Panc1 (cell line): ENCODE results near the gene DAPK2. TPM values are rescaled to one million over a fixed set of nuclear protein-coding genes. Genes with fewer than 3 reads are reported as not detected.

Source experiments
- ATAC-seq: fragments of 200-7000 bp; cut with Tn5 transposase; 2 replicates; pipeline ENCODE4 v1.9.1; 2020; ENCODE audit warnings: mild to moderate bottlenecking, moderate library complexity
- BruUV-seq: library from RNA; stranded (reverse); fragments of 400-500 nt; replicated peaks from 2 replicates; lab custom pipeline; 2021; lab: Mats Ljungman, UMichigan
- CTCF ChIA-PET: fragments of 300-600 bp; sonication (Branson Sonifier 250); formaldehyde crosslinking; loops from one replicate; lab custom pipeline; 2022; ENCODE audit warnings: antibody characterized with exemption; lab: Charles Lee
- POLR2A ChIA-PET: fragments of 300-600 bp; sonication (Branson Sonifier 250); formaldehyde crosslinking; loops from one replicate; lab custom pipeline; 2022; ENCODE audit warnings: antibody characterized with exemption; lab: Charles Lee
- DNase-seq: peaks from one replicate; pipeline ENCODE4 v3.0.0-alpha.2; 2010; ENCODE audit warnings: low read depth, low spot score
- H3K27ac ChIP-seq: 2 replicates; pipeline ENCODE4 v1.5.1; 2011; ENCODE audit warnings: mild to moderate bottlenecking, low read length, inconsistent platforms
- H3K27me3 ChIP-seq: fragments of 200-500 bp; sonication (Bioruptor generic); 2 replicates; pipeline ENCODE4 v1.6.0; 2014; ENCODE audit warnings: low read length, inconsistent platforms; ENCODE audit not compliant: control insufficient read depth, insufficient read depth
- H3K36me3 ChIP-seq: fragments of 200-500 bp; sonication (Bioruptor generic); 2 replicates; pipeline ENCODE4 v1.5.1; 2014; ENCODE audit warnings: inconsistent platforms, mild to moderate bottlenecking, low read length, moderate library complexity; ENCODE audit not compliant: control insufficient read depth, insufficient read depth
- H3K4me1 ChIP-seq: 2 replicates; pipeline ENCODE4 v1.5.1; 2011; ENCODE audit warnings: inconsistent platforms, mild to moderate bottlenecking, low read length, moderate library complexity; ENCODE audit not compliant: control insufficient read depth, insufficient read depth
- H3K4me3 ChIP-seq, 2 experiments: 2 replicates each; pipeline ENCODE4 v1.5.1; 2011 to 2012; ENCODE audit warnings: low read depth in 2 of 2, low read length in 2 of 2, mild to moderate bottlenecking in 2 of 2, inconsistent platforms in 1 of 2, moderate library complexity in 1 of 2
- H3K9me3 ChIP-seq: fragments of 200-500 bp; sonication (Bioruptor generic); 2 replicates; pipeline ENCODE4 v1.5.1; 2014; ENCODE audit warnings: low read depth, mild to moderate bottlenecking, inconsistent platforms, low read length, moderate library complexity; ENCODE audit not compliant: control insufficient read depth, insufficient read depth
- POLR2AphosphoS5 ChIP-seq: IDR thresholded peaks from 2 replicates; pipeline ENCODE4 v1.6.1; 2012; ENCODE audit warnings: mild to moderate bottlenecking, low read depth, low read length, moderate library complexity
- SIN3A ChIP-seq: IDR thresholded peaks from 2 replicates; pipeline ENCODE4 v1.6.1; 2012; ENCODE audit warnings: low read depth, mild to moderate bottlenecking, low read length, moderate library complexity, borderline replicate concordance; ENCODE audit not compliant: insufficient read depth
- TCF7L2 ChIP-seq: IDR thresholded peaks from 2 replicates; pipeline ENCODE4 v1.6.1; 2011; ENCODE audit warnings: mild to moderate bottlenecking, low read depth, low read length, inconsistent platforms
- in situ Hi-C: cut with HindIII; loops from 2 replicates; pipeline ENCODE4 v1.10.0; 2016; ENCODE audit warnings: low sequenced_read_pairs, low pct_unique_long_range_greater_than_20kb
- intact Hi-C: fragments of 100-400 bp; cut with micrococcal nuclease; formaldehyde crosslinking; loops from one replicate; pipeline ENCODE4 v1.10.0; 2022; ENCODE audit not compliant: unreplicated experiment
- total RNA-seq: library from RNA; stranded (reverse); gene quantifications from one replicate; pipeline ENCODE4 v1.2.1, GENCODE V29; 2021; ENCODE audit not compliant: unreplicated experiment
- TF ChIP-seq, protein P1 (sequence below): fragments of 450-650 bp; IDR thresholded peaks from 2 replicates; pipeline ENCODE4 v1.5.1; 2017; ENCODE audit warnings: mild to moderate bottlenecking
- TF ChIP-seq, protein P2 (sequence below), 2 experiments: IDR thresholded peaks; 2 replicates each; pipeline ENCODE4 v1.6.1; 2011 to 2012; ENCODE audit warnings: low read depth in 2 of 2, control low read depth in 1 of 2, low read length in 1 of 2, mild to moderate bottlenecking in 1 of 2, moderate library complexity in 1 of 2; ENCODE audit not compliant: insufficient read depth in 1 of 2

Gene DAPK2
- total RNA-seq, 1 experiment from 2014 or later: 10.2 TPM

DNA sequence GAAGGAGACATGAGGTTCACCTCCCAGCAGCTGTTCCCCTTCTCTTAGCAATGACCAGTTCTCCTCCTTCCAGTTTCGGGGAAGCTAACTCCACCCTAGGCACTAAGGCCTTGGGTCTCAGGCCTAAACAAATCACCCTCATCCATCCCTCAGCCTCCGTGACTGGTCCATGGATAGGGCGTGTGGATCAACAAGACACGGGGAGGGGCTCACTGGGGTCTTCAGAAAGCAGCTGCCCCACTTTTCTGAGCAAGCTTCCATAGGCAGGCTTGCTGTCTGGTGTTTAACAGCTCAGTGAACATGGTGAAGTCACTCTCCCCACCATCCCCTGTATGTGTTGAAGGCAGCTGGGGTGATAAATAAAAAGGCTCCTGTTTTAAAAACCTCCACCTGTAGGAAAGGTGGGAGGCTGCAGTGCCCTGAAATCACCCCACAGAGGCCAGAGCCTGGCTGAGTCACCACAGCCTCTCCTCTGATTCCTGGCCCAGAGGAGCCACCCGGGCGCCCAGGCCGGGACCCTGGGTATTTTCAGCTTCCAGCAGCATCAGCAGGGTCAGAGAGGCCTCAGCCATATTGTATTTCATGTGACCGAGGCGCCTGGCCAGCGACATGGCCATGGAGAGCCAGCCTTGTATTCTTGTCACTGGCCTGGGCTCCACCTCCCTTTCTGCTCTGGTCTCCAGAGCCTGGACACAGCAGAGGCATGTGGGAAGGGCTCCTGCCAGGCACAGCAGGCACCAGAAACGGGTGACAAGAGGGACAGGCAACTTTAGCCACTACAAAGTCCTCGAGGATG is 152.2 kb downstream of the DAPK2 start:
- ATAC-seq: no peak
- peaks cover 9% of the 10 kb centered on the region for H3K4me1 ChIP-seq
- no TSS peak for BruUV-seq
- DNase-seq: no peak
- intact Hi-C loops: loop anchor here (5.0 kb wide), 1 partner anchor 173 kb away; no protein-coding TSS in a partner anchor
- no peaks in the 10 kb centered on the region for H3K36me3 ChIP-seq
- CTCF ChIA-PET: interaction anchor here (0.6 kb wide), 1 partner anchor 15 kb away, joined by 9 read pairs; no protein-coding TSS in a partner anchor
- TF ChIP-seq, protein P1, sequence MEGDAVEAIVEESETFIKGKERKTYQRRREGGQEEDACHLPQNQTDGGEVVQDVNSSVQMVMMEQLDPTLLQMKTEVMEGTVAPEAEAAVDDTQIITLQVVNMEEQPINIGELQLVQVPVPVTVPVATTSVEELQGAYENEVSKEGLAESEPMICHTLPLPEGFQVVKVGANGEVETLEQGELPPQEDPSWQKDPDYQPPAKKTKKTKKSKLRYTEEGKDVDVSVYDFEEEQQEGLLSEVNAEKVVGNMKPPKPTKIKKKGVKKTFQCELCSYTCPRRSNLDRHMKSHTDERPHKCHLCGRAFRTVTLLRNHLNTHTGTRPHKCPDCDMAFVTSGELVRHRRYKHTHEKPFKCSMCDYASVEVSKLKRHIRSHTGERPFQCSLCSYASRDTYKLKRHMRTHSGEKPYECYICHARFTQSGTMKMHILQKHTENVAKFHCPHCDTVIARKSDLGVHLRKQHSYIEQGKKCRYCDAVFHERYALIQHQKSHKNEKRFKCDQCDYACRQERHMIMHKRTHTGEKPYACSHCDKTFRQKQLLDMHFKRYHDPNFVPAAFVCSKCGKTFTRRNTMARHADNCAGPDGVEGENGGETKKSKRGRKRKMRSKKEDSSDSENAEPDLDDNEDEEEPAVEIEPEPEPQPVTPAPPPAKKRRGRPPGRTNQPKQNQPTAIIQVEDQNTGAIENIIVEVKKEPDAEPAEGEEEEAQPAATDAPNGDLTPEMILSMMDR: no peak
- TF ChIP-seq TCF7L2 (no peak), SIN3A (no peak), POLR2AphosphoS5 (no peak)
- TF ChIP-seq, protein P2, sequence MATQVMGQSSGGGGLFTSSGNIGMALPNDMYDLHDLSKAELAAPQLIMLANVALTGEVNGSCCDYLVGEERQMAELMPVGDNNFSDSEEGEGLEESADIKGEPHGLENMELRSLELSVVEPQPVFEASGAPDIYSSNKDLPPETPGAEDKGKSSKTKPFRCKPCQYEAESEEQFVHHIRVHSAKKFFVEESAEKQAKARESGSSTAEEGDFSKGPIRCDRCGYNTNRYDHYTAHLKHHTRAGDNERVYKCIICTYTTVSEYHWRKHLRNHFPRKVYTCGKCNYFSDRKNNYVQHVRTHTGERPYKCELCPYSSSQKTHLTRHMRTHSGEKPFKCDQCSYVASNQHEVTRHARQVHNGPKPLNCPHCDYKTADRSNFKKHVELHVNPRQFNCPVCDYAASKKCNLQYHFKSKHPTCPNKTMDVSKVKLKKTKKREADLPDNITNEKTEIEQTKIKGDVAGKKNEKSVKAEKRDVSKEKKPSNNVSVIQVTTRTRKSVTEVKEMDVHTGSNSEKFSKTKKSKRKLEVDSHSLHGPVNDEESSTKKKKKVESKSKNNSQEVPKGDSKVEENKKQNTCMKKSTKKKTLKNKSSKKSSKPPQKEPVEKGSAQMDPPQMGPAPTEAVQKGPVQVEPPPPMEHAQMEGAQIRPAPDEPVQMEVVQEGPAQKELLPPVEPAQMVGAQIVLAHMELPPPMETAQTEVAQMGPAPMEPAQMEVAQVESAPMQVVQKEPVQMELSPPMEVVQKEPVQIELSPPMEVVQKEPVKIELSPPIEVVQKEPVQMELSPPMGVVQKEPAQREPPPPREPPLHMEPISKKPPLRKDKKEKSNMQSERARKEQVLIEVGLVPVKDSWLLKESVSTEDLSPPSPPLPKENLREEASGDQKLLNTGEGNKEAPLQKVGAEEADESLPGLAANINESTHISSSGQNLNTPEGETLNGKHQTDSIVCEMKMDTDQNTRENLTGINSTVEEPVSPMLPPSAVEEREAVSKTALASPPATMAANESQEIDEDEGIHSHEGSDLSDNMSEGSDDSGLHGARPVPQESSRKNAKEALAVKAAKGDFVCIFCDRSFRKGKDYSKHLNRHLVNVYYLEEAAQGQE (IDR thresholded peaks at IDR 0.05; ENCODE audit: insufficient read depth in 1 of 2, low read depth in 2 of 2, low read length in 1 of 2): no peak
- H3K27ac ChIP-seq: no peak overlapping the region; the same call in 1 of the 2 replicates
- no peak overlapping the region for H3K4me3 ChIP-seq
- H3K9me3 ChIP-seq: no peaks in the 10 kb centered on the region
- POLR2A ChIA-PET: no interaction called here
- in situ Hi-C loops: no loop called here
- H3K27me3 ChIP-seq: no peaks in the 10 kb centered on the region

DNA sequence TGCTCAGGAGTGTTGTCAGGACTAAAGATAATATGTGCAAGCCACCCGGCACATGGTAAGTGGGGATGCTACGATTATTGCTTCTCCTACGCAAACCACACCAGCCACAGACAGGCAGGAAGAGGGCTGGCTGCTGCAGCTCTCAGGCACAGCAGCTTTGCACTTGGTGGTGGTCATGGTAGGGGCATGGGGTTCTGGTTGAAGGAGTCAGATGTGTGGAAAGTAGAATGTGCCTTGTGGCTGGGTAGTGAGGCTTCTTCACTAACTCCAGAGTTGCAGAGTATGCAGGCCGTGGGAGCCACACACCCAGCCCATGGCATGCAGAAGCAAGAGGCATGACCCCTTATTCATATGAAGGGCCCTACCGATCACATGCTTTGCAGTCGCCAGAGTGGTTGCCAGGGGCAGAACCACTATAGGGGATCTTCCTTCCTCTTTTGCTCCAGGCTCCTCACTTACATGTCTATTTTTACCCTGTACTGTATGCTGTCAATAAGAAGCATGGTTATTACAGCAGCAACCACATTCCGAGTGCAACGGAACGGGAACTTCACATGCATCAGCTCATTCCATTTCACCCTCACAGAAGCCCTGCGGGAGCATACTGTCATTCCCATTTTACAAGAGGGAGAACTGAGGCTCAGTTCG is 153.4 kb downstream of the DAPK2 start:
- intact Hi-C loops: loop anchor here (5.0 kb wide), 1 partner anchor 174 kb away; no protein-coding TSS in a partner anchor
- Histone ChIP-seq H3K36me3 (no peaks in the 10 kb centered on the region), H3K9me3 (no peaks in the 10 kb centered on the region), H3K4me1 (peaks cover 9% of the 10 kb centered on the region), H3K4me3 (no peak overlapping the region), H3K27me3 (no peaks in the 10 kb centered on the region), H3K27ac (no peak overlapping the region)
- DNase-seq (no peak), ATAC-seq (no peak)
- TF ChIP-seq SIN3A: no peak
- TF ChIP-seq TCF7L2: no peak
- TF ChIP-seq, protein P1: no peak
- TF ChIP-seq, protein P2 (IDR thresholded peaks at IDR 0.05; ENCODE audit: insufficient read depth in 1 of 2, low read depth in 2 of 2, low read length in 1 of 2): no peak
- no peak for TF ChIP-seq POLR2AphosphoS5
- CTCF ChIA-PET: interaction anchor here (1.3 kb wide), 1 partner anchor 10 kb away, joined by 3 read pairs; no protein-coding TSS in a partner anchor
- BruUV-seq: no TSS peak
- in situ Hi-C loops: no loop called here
- POLR2A ChIA-PET: no interaction called here
